Activated CD4-positive, alpha-beta T cell treated with anti-CD3 and anti-CD28 coated beads, Interleukin-2, amount 50 U/mL, for 4 hours (primary cell): Measurements from ENCODE around the gene VOPP1.
"Not testable (repeated sequence)": the region's sequence is repeated elsewhere in the genome, so short reads cannot be mapped to it uniquely, and the experiment has no call there.

Source experiments
- DNase-seq, 2 experiments: peaks; one replicate each; pipeline ENCODE4 v3.0.0-alpha.2; 2020

The VOPP1 gene

DNA sequence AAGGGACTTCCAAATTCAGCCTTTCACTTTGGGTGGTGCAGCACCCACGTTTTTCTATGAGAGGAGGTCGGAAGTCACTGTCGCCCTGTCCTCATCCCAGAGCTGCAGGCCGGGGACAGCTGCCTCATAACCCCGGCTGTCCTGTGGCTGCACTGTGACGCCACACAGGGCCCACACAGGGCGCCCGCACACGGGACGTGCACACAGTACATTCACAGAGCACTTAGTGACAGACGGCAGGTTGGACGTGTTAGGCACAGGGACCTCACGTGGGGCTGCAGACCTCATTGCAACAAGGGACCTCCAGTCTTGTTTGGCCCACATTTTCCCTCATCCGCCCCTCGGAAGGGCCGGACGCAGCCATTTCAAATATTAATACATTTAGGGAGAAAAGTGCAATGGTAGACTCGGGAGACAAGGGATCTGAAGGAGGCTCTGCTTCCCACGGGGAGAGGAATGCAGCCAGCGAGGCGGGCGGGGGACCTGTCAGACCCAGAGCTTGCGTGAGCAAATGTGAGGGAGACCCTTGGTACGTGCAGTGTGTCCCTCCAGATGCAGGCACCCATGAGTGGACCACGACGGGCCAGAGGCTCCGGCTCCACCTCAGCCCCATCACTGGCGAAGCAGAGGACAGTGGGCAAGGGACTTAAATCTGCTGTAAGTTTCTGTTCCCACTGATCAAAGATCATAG lies 86.7 kb downstream of the VOPP1 start:
- no peak for DNase-seq

DNA sequence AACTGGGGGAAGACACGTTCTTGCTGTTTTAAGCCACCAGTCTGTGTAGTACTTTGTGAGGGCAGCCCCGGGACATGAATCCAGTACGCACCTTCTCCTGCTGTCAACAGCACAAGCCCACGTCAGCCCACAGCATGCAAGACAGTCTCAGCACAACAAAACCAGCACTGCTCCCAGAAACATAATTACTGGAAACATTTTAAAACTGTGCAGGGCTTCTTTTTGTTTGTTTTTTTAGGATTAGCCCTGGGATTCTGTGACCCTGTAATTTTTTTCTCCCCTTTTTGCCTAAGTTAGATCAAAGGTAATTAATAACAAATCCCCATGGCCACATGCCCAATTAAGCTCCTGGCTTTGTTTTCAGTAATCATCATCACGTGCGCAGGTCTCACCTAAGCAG lies 87.5 kb downstream of the VOPP1 start:
- no peak for DNase-seq

DNA sequence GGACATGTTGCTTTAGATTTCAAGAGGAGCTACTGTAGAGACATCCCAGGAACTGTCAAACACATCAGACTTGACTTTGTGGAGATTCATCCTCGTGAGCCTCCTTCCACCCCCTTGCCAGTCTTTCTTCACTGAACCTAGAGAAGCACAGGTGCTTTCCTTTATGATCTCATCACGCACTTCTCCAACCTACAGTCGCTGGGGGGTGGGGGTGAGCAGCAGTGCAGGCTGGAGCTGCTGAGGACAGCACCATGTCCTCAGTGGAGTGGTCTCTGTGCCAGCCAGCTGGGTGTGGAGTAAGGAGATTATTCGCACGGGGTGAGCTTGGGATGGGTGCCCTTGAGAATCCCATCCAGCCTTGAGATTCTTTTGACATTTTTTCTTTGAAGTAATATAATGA lies 88.1 kb downstream of the VOPP1 start:
- no peak for DNase-seq

DNA sequence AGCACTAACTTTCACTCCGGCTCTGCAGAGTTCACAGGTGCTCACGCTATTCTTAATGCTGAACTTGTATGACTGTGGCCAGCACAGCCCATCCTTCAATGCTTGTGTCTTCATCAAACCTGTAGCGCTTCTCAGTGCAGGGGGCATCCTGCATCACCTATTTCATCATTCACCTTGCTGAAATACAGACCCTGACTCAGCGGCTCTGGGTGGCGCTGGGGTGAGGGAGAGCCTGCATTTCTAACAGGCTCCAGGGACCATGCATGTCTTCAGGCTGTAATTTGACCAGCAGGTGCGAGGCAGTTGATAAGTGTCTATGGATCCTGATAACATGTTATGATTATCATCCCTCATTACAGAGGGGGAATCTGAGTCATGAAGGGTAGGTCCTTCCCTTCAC lies 89.3 kb downstream of the VOPP1 start:
- no peak for DNase-seq

DNA sequence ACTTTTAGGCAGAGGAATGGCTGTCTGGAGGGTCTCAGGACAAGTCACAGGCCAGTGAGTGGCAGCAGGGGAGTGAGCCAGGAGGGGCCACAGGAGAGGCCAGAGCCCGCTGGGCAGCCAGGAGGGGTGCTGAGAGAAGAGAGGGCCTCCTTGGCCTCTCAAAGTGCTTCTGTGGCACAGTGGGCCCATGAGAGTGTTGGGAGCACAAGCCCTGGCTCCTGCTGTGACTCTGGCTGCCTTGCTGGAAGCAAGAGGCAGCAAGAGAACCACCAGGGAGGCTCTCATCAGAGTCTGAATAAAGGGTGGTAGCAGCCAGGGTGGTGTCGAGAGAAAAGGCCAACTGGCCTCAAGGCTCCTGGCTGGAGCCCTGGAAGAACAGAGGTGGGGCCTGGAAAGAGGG lies 91.1 kb downstream of the VOPP1 start:
- DNase-seq, result no peak

DNA sequence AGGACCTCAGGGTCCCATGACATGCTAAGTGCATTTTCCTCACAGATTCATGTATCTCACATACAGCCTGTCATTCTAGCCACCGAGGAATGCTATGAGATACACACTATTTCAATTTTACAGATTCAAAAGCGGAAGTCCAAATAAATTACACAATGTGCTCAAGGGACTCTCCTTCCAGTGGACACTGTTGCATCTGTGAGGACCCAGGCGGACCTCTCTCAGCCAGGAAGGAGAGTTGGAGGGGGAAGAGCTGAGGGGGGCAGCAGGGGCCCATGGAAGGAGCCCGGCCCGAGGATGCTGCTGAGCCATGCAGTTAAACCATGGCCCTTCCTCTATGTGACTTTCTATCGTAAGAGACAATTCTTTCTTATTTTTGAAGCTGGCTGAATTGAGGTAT lies 93.6 kb downstream of the VOPP1 start:
- no peak for DNase-seq

DNA sequence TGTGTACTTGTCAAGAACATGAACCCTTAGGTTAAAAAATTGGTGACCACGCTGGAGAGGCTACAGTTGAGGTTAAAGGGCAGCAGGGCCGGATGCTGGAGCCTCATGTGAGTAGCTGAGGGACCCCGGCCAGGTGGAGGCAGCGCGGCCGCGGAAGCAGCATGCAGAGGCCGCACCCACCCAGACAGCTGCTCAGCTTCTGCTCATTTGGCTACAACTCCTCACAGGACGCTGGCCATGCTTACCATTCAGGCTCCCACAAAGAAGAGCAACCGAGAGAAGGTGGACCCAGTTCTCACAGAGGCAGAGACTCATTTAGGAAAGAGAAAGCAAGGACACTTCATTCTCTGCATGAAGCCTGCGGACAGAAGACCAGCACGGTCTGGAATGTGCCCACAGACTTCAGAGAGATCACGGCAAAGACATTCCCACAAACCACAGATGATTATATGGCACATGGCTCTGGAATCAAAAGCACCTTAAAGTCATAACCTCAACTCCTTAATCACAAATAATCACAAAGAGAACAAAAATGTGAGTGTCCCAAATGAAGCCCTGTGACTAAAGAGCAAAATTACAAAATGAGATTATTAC lies 94.4 kb downstream of the VOPP1 start:
- no peak for DNase-seq

DNA sequence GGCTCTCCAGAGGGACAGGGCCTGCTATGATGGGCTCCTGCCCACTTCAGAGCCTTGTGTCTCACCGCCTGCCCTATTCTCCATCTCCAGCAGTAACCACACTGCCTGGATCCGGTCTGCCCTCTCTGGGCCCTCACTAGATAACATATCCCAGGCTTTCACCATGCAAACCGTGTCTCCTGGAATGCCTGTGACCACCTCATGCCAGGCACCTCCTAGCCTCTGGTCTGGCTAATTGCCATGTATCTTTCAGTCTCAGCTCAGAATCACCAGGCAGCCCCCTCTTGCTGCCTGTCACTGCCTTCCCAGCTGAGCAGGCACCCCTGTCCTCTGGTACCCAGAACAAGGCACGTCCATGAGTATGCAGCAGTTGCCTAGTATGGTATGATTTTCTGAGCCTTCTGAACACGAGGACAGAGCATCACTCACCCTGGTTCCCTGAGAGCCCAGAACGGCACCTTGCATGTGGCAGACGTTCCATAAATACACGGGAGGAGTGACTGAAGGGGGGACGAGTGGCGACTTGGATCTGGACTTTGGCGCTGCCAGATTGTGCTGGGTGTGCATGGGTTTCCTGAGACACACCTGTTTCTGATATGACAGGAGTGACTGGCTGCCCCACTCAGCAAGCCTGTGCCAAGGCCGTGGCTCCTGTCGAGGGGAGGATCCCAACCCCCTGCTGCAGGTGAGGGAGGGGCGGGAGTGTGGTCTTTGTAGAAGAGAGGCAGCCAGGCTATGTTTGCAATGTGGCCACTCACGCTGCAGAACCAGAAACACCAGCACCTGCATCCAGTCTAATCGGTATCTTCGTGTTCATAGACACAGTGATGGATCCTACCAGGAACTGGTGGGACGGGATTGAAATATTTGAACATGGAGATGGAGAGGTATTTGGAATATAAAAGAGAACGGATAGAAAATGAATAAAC lies 95.2 kb downstream of the VOPP1 start:
- DNase-seq, result no peak

DNA sequence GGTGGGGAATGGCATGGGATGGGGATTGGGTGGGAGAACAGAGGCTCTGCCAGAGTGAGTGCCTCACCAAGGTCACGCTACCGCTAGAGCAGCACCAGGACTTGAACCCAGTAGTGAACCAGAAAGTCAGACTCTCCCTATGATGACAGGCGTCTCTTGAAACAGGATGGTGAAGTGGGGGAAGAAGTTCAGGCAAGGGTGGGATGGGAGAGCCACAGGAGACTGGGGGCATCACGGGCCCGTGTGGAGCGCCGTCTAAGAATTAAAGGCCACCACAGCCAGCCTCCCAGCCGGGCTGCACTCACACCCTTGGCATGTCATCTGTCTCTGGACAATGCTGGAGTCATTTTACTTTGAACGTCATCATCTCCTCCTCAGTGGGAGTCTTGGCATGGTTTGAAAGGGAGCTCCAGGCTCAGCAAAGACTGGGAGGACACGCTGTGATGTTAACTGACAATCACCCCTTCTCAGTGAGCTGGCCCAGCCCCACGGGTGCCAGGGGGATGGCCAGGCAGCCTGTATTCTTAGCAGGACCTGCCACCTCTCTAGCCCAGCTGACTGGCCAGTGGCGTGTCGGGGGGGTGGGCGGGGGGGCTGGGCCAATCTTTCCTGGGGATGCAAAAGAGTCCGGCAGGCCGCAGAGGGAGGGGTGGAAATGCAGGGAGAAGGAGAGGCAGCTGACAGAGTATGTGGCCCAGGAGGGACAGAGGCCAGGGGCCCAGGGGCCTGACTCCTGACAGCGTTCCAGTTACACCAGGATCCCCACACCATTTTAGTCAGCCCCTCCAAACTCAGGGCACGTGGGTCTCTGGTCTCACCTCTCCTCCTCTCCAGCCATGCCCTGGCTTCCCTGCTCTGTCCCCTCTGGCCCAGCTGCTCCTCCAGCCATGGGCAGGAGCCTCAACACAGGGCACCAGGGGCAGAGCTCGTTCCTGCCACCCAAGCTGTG lies 96.2 kb downstream of the VOPP1 start:
- no peak for DNase-seq

DNA sequence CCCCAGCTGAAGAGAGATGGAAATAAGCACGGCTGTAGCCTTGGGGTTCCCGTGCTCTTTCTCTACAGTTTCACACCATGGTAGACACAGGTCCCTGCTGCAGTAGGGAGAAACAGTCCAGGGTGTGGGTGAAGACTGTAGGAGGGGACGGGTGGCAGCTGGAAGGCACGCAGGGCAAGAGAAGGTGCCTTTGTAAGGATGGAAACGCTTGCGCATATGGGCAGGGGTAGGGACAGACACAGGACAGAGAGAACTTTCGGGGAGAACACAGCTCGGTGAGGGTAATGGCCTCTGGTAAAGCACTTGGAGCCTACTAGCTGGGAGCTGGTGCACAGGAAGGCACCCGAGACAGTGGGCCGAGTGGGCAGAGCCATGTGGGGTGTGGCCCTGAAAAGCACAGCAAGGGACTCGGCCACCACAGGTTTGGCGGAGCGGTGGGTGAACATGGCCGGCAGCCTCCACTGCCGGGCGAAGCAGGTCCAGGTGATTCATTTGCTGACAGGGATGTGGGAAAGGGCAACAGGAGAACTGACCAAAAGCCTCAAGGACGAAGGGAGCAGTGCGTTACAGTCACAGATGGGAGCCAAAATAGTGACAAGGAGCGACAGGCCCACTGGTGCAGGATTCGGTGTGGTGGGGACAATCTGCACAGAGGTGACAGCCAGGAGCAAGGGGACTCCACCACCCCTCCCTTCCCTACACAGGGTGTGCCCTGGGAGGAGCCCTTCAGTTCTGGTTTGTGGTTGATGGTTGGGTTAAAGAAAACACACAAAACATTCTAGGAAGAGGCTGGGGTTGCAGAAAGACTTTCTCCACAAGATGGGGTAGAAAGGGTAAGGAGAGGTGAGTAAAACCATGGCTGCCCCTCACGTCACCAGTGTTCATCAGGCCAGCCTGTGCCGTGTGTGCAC lies 97.1 kb downstream of the VOPP1 start:
- peak in 1 of 2 experiments; percentile 11 for DNase-seq

DNA sequence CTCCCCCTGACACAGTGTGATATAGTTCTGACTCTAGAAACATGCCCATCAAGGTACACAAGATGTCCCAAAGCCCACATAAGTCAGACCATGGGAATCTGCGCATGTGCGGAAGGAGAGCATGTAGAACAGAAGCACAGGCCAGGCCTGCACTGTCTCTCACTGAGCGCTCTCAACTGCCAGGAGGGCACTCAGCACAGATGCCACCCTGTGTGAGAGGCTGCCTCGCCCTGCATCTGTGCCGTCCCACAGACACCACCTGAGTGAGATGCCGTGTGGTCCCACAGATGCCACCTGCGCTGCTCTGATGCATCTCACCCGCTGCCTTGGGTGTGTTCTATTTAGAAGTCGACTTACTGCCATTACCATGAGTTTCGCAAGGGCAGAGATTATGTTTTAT lies 98.4 kb downstream of the VOPP1 start:
- no peak for DNase-seq

DNA sequence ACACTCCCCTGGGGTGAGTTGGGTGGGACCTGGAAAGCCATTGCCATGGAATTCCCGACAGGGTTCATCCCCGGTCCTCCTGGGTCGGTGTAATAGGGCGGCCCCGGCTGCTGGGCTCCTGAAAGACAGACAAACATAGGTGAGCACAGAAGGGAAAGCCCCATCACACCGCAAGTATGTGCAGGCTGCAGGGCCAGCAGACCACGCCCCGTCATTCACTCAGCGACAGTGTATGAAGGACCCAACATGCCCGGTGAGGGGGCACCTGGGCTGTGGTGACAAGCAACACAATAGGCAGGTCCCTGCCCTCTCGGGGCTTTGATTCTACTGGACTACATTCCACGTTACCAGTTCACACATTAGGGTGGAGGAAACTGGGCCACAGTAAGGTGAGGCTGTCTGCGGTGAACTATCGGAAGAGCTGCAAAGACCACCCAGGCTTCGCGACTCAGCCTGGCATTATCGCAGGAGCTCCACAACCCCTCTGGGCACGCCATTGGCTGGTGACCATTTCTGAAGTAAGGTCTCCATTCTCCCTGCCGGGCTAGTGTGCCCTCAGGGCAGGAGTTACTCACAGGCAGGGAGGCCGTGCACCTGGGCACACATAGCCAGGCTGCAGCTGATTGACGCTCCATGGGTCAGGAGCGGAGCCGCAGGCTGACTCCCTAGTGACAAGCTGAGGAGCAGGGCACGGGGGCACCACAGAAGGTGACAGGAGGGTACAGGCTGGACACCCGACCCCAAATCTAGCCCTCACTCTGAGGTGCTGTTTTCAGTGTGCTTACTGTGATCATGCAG lies 99.2 kb downstream of the VOPP1 start:
- no peak for DNase-seq

DNA sequence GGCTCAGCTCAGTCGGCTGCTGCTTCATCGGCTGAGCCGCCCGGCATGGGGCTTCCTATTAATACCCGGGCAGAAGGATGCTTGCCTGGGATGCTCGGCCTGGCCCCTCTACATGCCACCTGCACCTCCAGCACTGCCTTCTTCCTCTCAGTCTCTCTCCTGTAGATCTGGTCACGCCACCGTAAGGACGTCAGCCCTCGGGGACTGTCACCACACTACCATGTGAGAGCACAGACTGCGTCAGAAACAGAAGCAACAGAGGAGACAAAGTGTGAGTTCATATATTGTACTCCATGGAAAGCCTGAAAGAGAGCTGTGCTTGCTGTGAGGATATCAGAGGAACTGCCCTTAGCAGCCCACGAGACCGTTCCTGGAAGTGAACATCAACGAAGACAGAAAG lies 99.9 kb downstream of the VOPP1 start:
- not testable (repeated sequence) for DNase-seq

DNA sequence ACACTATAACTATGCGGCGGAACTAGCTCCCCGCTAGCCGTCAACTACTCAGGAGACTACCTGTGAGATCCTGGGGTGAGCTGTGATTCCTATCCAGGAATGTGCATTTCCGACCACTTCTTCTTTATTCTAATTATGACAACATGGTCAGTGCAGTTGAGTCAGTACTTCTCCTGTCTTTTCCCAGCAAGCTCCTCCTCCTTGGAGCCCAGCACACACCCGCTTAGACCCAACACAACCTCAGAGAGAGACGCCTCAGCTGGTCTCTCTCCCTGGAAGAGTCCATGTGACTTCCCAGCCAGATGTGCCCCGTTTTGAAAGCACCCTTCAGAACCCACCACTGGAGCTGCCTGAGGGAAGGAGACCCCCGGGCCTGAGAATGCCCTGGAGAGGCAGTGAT lies 100.7 kb downstream of the VOPP1 start:
- not testable (repeated sequence) for DNase-seq

DNA sequence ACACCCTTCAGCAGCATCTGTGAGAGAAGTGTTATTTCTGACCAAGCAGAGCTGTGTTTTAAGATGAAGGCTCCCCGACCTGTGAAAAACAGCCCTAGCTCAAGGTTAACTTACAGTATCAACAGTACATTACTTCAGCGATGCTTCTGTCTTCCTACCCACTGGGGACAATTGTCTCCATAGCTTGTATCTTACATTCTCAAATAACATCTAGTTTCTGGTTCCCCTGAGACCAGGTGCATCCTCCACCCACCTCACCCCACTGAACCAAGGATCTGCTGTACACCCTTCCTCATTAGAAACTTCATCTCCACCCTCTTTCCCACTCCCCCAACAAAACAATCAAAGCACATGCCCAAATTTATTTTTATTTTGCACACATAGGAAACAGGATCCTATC lies 102.0 kb downstream of the VOPP1 start:
- no peak for DNase-seq

DNA sequence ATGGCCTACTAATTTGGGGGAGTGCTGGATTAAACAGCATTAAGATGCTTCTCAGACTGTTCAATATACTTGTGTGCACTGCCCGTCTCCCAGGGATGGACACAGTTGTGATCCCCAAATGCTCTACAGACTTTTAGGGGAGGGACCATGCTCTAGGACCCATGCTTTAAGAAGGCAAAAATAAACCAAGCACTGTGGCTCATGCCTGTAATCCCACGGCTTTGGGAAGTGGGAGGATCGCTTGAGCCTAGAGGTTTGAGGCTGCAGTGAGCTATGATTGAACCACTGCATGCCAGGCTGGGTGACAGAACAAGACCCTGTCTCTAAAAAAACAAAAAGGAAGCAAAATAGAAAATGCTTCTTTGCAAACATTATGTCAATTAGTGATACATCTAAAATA lies 102.6 kb downstream of the VOPP1 start:
- no peak for DNase-seq

DNA sequence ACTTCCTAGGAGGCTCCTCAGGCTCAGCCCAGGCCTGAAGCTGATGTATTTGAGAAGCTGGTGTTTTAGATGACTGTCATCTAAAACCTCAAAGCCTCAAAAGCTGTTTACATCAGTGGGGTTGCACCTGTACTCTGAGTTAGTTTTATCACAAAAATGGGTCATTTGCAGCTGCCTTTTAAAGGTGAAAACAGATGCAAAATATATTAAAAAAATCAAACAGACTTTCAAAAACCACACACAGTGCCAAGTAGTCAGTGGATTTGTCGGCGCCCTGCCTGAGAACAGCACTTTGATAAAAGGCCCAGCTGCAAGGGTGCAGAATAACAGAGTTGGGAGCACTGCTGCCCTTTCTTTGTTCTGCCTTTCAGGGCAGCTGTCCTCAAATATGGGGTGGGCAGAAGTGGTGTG lies 103.0 kb downstream of the VOPP1 start:
- DNase-seq, result no peak

DNA sequence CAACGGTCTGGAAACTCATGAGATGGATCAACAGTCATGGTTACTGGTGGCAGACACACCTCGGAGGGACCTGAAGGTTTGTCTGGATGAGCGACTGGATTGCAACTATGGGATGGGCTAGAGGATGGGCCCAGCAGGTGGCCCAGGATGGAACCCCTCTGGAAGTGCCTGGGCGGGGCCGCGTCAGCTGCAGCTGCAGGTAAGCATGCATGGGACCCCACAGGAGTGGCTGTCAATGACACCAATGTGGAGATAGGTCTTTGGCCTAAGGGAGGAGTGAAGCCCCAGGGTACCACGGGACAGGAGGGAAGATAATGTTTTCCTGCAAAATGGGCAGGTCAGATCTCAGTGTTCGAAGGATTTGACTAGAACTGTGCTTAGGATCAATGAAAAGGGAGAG lies 103.8 kb downstream of the VOPP1 start:
- no peak for DNase-seq

DNA sequence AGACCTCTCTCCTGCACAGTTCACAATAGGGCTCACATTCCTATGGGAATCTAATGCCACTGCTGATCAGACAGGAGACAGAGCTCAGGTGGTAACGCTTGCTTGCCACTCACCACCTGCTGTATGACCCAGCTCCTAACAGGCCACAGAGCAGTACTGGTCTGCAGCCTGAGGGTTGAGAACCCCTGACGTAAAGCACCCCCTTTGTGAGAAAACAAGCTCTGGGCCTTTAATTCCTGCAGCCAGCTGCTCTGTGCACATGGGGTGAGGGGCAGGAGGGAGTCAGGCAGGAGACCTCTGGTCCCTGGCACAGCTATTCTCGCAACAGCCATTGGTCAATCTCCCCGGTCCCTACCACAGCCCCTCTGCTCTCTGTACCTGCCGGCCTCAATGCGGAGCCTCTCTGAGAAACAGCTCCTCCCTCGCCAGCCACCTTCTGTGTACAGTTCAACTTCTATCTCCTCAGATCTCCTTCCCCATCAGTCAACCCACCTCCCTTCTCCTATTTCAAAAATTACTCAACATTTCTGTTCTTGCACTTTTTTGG lies 105.2 kb downstream of the VOPP1 start:
- DNase-seq, result no peak

DNA sequence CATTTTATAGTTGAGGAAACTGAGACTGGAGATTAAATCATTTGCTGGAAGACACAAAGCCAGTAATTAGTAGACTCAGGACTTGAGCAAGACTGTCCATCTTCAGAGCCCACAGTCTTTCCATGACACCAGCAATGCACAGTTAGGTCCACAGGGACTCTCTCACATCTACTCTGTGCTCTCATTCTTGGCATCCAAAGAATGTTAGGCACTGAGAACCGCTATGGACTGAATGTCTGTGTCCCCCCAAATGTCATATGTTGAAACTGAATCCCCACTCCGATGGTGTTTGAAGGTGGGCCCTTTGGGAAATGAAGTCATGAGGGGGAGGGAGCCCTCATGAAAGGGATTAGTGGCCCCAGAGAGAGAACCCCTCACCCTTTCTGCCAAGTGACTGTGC lies 106.6 kb downstream of the VOPP1 start:
- DNase-seq, result no peak

DNA sequence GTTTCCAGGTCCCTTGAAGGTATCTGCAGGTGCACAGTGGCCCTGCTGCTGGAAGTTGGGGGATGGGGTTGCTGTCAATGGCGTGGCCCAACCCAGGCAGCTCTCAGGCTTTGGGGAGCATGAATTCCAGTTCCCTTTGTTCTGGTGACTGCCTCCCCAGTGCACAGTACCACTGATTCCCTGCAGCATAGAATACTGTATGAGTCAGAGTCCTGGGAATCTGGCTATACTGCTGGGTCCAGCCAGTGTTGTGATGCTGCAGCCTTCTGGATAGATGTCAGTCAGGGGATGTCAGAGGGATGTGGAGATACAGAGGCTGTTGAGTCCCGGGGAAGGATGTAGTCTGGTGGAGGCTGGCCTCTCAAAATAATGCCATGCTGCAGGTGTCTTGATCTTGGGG lies 107.9 kb downstream of the VOPP1 start:
- no peak for DNase-seq
